SHP77 treated with DMSO at 0.1 percent for 48 hours (cell line): ENCODE measurements around the gene C2CD2L.
"Not testable (repeated sequence)": the region's sequence is repeated elsewhere in the genome, so short reads cannot be mapped to it uniquely, and the experiment has no call there.

Experiments used
- DNase-seq: peaks from one replicate; lab custom pipeline; 2025; lab: John Stamatoyannopoulos, UW

C2CD2L gene

DNA sequence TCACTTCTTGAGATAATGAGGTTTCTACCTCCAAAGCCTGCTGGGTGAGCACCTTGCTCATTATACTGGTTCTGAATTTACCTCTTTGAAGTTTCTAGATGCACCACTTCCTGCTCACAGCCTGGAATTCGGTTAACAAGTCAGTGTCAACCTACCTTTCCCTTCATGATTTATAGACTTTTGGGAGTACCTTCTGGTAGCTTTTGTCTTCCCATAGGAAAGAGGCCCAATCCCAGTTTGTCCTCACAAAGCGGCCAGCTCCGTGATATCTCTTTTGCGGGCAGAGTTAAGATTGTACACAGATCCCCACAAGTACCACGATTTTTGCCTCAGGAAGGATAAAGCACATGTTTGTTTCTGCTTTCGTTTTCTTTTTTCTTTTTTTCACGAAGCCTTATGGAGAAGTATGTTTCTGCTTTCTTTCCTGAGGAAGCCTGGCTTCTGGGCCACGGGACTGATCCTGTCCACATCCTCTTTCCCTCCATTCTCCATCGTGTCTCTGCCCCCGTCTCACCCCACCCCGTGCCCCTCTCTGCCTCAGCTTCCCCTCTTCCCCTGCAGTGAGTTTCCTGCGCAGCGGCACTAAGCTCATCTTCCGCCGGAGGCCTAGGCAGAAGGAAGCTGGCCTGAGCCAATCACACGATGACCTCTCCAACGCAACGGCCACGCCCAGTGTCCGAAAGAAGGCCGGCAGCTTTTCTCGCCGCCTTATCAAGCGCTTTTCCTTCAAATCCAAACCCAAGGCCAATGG is 8.5 kb downstream of the C2CD2L start:
- no peak for DNase-seq

GRCh38 chr11:119116235-119116594 is 9.1 kb downstream of the C2CD2L start:
- DNase-seq, result no peak

GRCh38 chr11:119116601-119117000 is 9.5 kb downstream of the C2CD2L start:
- no peak for DNase-seq

GRCh38 chr11:119117004-119117706 is 10.0 kb downstream of the C2CD2L start:
- no peak for DNase-seq

- no peak for DNase-seq
Measured at GRCh38 chr11:119118227-119118626, 11.1 kb downstream of the C2CD2L start.

DNA sequence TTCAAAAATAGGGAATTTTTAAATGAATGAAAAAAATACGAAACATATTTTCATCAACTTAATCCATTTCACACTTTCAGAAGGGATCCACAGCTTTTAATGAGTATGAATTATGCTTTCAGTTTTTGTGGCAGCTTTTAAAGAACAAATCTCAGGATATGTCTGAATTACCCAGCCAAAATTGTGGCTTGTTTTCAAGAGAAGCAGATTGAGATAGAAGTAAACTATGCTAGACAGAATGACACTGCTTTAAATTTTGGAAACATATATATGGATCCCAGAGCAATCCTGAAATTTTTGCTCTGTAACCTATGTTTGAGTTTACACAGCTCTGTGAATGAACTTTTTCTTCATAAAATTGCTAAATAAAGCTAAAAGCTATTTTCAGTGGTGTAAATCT is 11.8 kb downstream of the C2CD2L start:
- no peak for DNase-seq

DNA sequence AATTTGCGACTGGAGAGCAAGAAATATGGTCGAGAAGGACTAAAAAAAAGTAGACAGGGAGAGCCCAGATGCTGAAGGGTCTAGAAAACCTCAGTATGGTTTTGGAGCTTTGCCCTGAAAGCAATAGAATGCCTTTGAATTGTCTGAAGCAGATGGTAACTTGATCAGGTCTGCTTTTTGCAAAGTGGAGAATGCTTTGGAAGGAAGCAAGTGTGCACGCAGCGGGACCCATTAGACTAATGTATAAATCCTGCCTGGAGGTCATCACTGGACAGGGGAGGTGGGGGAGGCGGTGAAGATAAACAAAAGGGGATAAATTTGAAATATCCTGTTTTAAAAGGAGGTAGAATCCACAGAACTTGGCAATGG is 13.5 kb downstream of the C2CD2L start:
- DNase-seq, result no peak

DNA sequence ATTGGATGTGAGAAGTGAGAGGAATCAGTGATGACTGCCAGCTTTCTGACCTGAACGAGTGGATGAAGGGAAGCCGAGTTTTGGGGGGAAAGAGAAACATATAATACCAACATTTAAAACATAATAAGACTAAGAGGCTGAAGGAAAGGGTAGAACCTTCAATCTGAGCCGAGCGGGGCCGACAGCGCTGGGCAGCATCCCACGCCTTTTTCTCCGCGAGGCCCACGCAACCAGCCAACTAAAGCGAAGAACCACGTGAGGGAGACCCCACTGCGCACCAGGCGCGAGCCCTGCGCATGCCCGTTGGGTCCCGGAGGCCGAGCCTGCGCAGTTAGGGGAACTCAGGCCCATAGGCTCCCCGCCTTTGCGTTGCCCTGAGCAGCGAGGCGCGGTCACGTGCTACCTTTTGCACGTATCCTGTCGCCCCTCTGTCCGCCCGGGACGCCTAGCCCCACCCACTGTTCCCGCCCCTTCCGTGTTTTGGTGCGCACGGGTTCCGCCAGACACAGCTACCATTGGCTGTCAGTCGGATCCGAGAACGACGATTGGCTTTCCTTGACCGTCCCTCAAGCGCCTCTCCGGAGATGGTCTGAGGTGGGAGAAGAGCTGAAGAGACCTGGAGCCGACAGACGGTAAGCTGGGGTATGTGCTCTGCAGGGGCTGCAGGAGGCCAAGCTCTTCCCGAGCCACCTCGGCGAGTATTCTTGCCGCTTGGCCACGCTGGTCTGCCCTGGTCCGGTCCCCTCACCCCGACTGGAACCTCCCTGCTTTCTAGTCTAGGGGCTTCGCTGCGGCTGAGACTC is 14.1 kb downstream of the C2CD2L start, which contains the start of gene HINFP:
Gene HINFP, plus strand, starts transcription at position 573 of the 803 bp plus-strand sequence. CDS start 5,365 bp downstream, outside the sequence.
- DNase-seq, result peak; percentile 96

DNA sequence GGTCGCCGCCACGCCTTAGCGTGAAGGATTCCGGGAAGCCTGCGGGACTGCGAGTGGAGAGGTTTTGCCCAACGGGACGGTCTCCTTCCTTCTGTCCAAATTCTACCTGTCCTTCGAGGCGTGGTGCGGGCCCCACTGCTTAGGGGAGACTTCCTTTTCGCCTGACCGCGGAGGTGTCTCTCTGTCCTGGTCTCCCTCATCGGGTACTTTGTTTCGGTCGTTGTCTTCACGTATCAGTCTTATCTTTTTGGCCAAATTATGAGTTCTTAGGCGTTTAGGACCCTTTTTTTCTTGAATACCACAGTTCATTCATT is 14.6 kb downstream of the C2CD2L start:
- no peak for DNase-seq

- no peak for DNase-seq
Measured at GRCh38 chr11:119125821-119126220, 18.7 kb downstream of the C2CD2L start.

DNA sequence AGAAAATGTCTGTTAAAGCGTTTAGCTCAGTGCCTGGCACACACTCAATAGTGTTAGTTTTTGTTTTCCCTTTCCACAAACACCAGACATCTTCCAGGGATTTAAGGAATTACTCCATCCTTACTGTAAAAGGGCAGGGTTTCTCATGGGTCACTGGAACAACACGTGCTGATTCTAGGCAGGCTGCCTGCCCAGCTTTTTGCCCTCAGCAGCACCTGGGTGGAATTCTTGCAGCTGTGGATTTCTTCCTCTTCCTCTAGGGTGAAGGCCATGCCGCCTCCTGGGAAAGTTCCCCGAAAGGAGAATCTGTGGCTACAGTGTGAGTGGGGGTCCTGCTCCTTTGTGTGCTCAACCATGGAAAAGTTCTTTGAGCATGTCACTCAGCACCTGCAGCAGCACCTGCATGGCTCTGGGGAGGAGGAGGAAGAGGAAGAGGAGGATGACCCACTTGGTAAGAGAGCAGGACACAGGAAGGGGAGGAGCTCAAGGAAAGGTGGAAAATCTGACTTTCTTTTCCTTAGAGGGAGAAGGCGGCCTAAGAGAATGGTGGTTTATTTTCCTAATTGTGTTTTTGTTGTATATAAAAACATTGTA is 19.6 kb downstream of the C2CD2L start:
- DNase-seq, result no peak

DNA sequence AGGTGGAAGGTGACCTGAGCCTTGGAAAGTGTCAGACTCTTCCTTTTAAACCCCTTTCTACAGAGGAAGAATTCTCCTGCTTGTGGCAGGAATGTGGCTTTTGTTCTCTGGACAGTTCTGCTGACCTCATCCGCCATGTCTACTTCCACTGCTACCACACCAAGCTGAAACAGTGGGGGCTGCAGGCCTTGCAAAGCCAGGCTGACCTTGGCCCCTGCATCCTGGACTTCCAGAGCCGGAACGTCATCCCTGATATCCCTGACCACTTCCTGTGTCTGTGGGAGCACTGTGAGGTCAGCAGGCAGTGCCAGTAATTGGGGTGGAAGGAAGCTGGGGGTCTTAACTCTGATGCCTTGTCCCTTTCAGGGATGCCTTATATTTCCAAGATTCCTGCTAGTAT is 23.5 kb downstream of the C2CD2L start:
- DNase-seq, result no peak

GRCh38 chr11:119134389-119134978 is 27.3 kb downstream of the C2CD2L start:
- DNase-seq, result no peak

DNA sequence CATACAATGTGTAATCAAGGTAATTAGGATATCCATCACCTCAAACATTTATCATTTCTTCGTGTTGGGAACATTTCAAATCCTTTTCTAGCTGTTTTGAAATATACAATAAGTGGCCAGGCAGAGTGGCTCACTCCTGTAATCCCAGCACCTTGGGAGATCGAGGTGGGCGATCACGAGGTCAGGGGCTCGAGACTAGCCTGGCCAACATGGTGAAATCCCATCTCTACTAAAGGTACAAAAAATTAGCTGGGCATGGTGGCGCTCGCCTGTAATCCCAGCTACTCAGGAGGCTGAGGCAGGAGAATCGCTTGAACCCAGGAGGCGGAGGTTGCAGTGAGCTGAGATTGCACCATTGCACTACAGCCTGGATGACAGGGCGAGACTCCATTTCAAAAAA is 32.1 kb downstream of the C2CD2L start:
- not testable (repeated sequence) for DNase-seq

- peak; percentile 56 for DNase-seq
Measured at GRCh38 chr11:119144825-119145486, 37.8 kb downstream of the C2CD2L start.

GRCh38 chr11:119145551-119145950 is 38.4 kb downstream of the C2CD2L start:
- DNase-seq, result no peak

GRCh38 chr11:119147604-119148333 is 40.6 kb downstream of the C2CD2L start:
- no peak for DNase-seq

- DNase-seq, result no peak
Measured at GRCh38 chr11:119148720-119149017, 41.5 kb downstream of the C2CD2L start.

GRCh38 chr11:119149018-119149785 is 42.1 kb downstream of the C2CD2L start, which contains the start of gene ABCG4:
TSS of gene ABCG4 (plus strand) at chr11:119149052. CDS start at chr11:119149966, 914 bp downstream.
- no peak for DNase-seq

- DNase-seq, result no peak
Measured at GRCh38 chr11:119149786-119150275, 42.7 kb downstream of the C2CD2L start.
